T-helper 2 cell (primary cell): Measurements from ENCODE around the gene SRGAP1.

Experiments
- DNase-seq, 5 experiments: peaks; one replicate each; pipeline versions ENCODE4 v3.0.0 to v3.0.0-alpha.2; 2012 to 2022

Gene SRGAP1

GRCh38 chr12:63941166-63941800 lies 96.8 kb downstream of the SRGAP1 start:
- DNase-seq, result no peak

GRCh38 chr12:63941879-63942278 lies 97.4 kb downstream of the SRGAP1 start:
- no peak for DNase-seq

GRCh38 chr12:63942464-63943241 lies 98.2 kb downstream of the SRGAP1 start:
- DNase-seq, result no peak

GRCh38 chr12:63944034-63944579 lies 99.6 kb downstream of the SRGAP1 start:
- no peak for DNase-seq

- DNase-seq, result no peak
These were observed 100.2 kb downstream of the SRGAP1 start for GRCh38 chr12:63944586-63945228.

GRCh38 chr12:63945777-63946176 lies 101.3 kb downstream of the SRGAP1 start:
- no peak for DNase-seq

GRCh38 chr12:63948211-63948610 lies 103.7 kb downstream of the SRGAP1 start:
- DNase-seq, result no peak

GRCh38 chr12:63949902-63950301 lies 105.4 kb downstream of the SRGAP1 start:
- no peak for DNase-seq

GRCh38 chr12:63952995-63953394 lies 108.5 kb downstream of the SRGAP1 start:
- DNase-seq, result no peak

- DNase-seq, result no peak
These were observed 111.5 kb downstream of the SRGAP1 start for GRCh38 chr12:63955831-63956666.

GRCh38 chr12:63957496-63957895 lies 113.0 kb downstream of the SRGAP1 start:
- no peak for DNase-seq

- no peak for DNase-seq
These were observed 114.5 kb downstream of the SRGAP1 start for GRCh38 chr12:63958876-63959580.

- no peak for DNase-seq
These were observed 116.5 kb downstream of the SRGAP1 start for GRCh38 chr12:63961048-63961447.

GRCh38 chr12:63961543-63961942 lies 117.0 kb downstream of the SRGAP1 start:
- DNase-seq, result no peak

GRCh38 chr12:63963868-63964267 lies 119.4 kb downstream of the SRGAP1 start:
- DNase-seq, result no peak

GRCh38 chr12:63964301-63964700 lies 119.8 kb downstream of the SRGAP1 start:
- DNase-seq, result no peak

- no peak for DNase-seq
These were observed 121.6 kb downstream of the SRGAP1 start for GRCh38 chr12:63965936-63966605.

- no peak for DNase-seq
These were observed 122.1 kb downstream of the SRGAP1 start for GRCh38 chr12:63966606-63966975.

- no peak for DNase-seq
These were observed 123.1 kb downstream of the SRGAP1 start for GRCh38 chr12:63967358-63968145.

GRCh38 chr12:63968673-63969072 lies 124.2 kb downstream of the SRGAP1 start:
- DNase-seq, result no peak
